H1 (cell line): ENCODE measurements around the gene STOML1. TPM values are rescaled to one million over a fixed set of nuclear protein-coding genes. Genes with fewer than 3 reads are reported as not detected.

Source experiments
- CTCF ChIA-PET: fragments of 300-600 bp; sonication (Branson Sonifier 250); formaldehyde crosslinking; loops from one replicate; lab custom pipeline; 2021; ENCODE audit not compliant: partially characterized antibody; lab: Charles Lee
- POLR2A ChIA-PET: fragments of 300-600 bp; sonication (Branson Sonifier 250); formaldehyde crosslinking; loops from one replicate; lab custom pipeline; 2021; ENCODE audit warnings: inconsistent platforms; ENCODE audit not compliant: partially characterized antibody; lab: Charles Lee
- DNase-seq, 2 experiments: peaks; one replicate each; pipeline versions ENCODE4 v3.0.0 to v3.0.0-alpha.2; 2010 to 2022; ENCODE audit warnings: low spot score in 2 of 2, low read depth in 1 of 2, mixed read lengths in 1 of 2
- FAIRE-seq: peaks from 2 replicates; lab custom pipeline; 2011; peaks lifted over from hg19 to GRCh38; lab: Jason Lieb, UNC
- H2AFZ ChIP-seq: 2 replicates; pipeline ENCODE4 v1.8.1; 2012; ENCODE audit warnings: low read length, inconsistent platforms
- H2AK5ac ChIP-seq: 2 replicates; pipeline ENCODE4 v1.6.1; 2013; ENCODE audit warnings: low read depth, low read length
- H2BK120ac ChIP-seq: replicated peaks from 2 replicates; pipeline ENCODE3; 2013; ENCODE audit warnings: low read depth, low read length, inconsistent platforms
- H2BK12ac ChIP-seq: 2 replicates; pipeline ENCODE4 v1.6.1; 2013; ENCODE audit warnings: low read depth, low read length
- H2BK15ac ChIP-seq: 2 replicates; pipeline ENCODE4 v1.6.1; 2013; ENCODE audit warnings: low read length
- H2BK20ac ChIP-seq: 2 replicates; pipeline ENCODE4 v1.6.1; 2013; ENCODE audit warnings: low read length
- H2BK5ac ChIP-seq: 2 replicates; pipeline ENCODE4 v1.6.1; 2013; ENCODE audit warnings: low read depth, low read length
- H3K14ac ChIP-seq: 2 replicates; pipeline ENCODE4 v1.6.1; 2013; ENCODE audit warnings: inconsistent platforms; ENCODE audit not compliant: insufficient read length
- H3K18ac ChIP-seq: 2 replicates; pipeline ENCODE4 v1.6.1; 2013; ENCODE audit warnings: low read length; ENCODE audit errors: extremely low read depth
- H3K23ac ChIP-seq: 2 replicates; pipeline ENCODE4 v1.6.1; 2013; ENCODE audit warnings: inconsistent platforms; ENCODE audit not compliant: insufficient read length
- H3K23me2 ChIP-seq: 2 replicates; pipeline ENCODE4 v1.6.1; 2013; ENCODE audit warnings: low read depth, low read length
- H3K27ac ChIP-seq: 2 replicates; pipeline ENCODE4 v1.6.1; 2011; ENCODE audit warnings: low read depth, low read length, inconsistent platforms
- H3K27me3 ChIP-seq, 4 experiments: replicated peaks in 1 of 4; 1 replicate in 1 of 4; 2 replicates in 3 of 4; pipeline versions ENCODE4 v1.6.1 to v1.8.1; 2011 to 2013; ENCODE audit warnings: low read length in 3 of 4, mild to moderate bottlenecking in 3 of 4, inconsistent platforms in 2 of 4, mixed read lengths in 2 of 4, moderate library complexity in 1 of 4; ENCODE audit not compliant: control insufficient read depth in 3 of 4, insufficient read depth in 3 of 4; ENCODE audit errors: extremely low read depth in 1 of 4
- H3K36me3 ChIP-seq, 4 experiments: 2 replicates each; pipeline versions ENCODE4 v1.6.1 to v1.8.1; 2011 to 2013; ENCODE audit warnings: mild to moderate bottlenecking in 4 of 4, low read length in 3 of 4, moderate library complexity in 2 of 4, control low read depth in 1 of 4, inconsistent platforms in 1 of 4; ENCODE audit not compliant: insufficient read depth in 4 of 4, control insufficient read depth in 2 of 4
- H3K4ac ChIP-seq: replicated peaks from 2 replicates; pipeline ENCODE3; 2013; ENCODE audit warnings: low read length, low read depth, mixed read lengths, inconsistent platforms; ENCODE audit not compliant: insufficient read length
- H3K4me1 ChIP-seq, 4 experiments: replicated peaks in 1 of 4; 1 replicate in 1 of 4; 2 replicates in 3 of 4; pipeline versions ENCODE4 v1.6.1 to v1.8.1; 2011 to 2013; ENCODE audit warnings: low read length in 3 of 4, inconsistent platforms in 2 of 4, mixed read lengths in 1 of 4; ENCODE audit not compliant: insufficient read depth in 4 of 4, control insufficient read depth in 3 of 4
- H3K4me2 ChIP-seq, 2 experiments: 2 replicates each; pipeline versions ENCODE4 v1.6.1 to v1.8.1; 2011 to 2013; ENCODE audit warnings: low read depth in 2 of 2, low read length in 2 of 2, control low read depth in 1 of 2, inconsistent platforms in 1 of 2, mild to moderate bottlenecking in 1 of 2; ENCODE audit not compliant: insufficient read depth in 1 of 2
- H3K4me3 ChIP-seq, 4 experiments: fragments of 200-600, 300-600 bp in 1 of 4; sonication (generic), shearing (Covaris generic), sonication (Bioruptor Twin) in 1 of 4; 2 replicates each; pipeline versions ENCODE4 v1.5.1 to v1.8.1; 2011 to 2016; ENCODE audit warnings: low read length in 4 of 4, low read depth in 3 of 4, control low read depth in 2 of 4, inconsistent platforms in 2 of 4, mild to moderate bottlenecking in 2 of 4, mixed read lengths in 1 of 4, moderate library complexity in 1 of 4; ENCODE audit not compliant: insufficient read depth in 2 of 4; ENCODE audit errors: extremely low read depth in 1 of 4
- H3K56ac ChIP-seq: replicated peaks from 2 replicates; pipeline ENCODE3; 2013; ENCODE audit warnings: low read depth, mild to moderate bottlenecking, mixed read lengths, low read length, inconsistent platforms; ENCODE audit not compliant: insufficient read length
- H3K79me1 ChIP-seq: 2 replicates; pipeline ENCODE4 v1.6.1; 2013; ENCODE audit warnings: low read depth, low read length, control low read depth
- H3K79me2 ChIP-seq, 2 experiments: 2 replicates each; pipeline versions ENCODE4 v1.6.1 to v1.8.1; 2012 to 2013; ENCODE audit warnings: low read length in 2 of 2, mild to moderate bottlenecking in 2 of 2, inconsistent platforms in 1 of 2; ENCODE audit not compliant: insufficient read depth in 2 of 2, control insufficient read depth in 1 of 2
- H3K9ac ChIP-seq, 4 experiments: replicated peaks in 1 of 4; 1 replicate in 1 of 4; 2 replicates in 3 of 4; pipeline versions ENCODE4 v1.6.1 to v1.8.1; 2011 to 2013; ENCODE audit warnings: low read depth in 3 of 4, low read length in 3 of 4, control low read depth in 2 of 4, mild to moderate bottlenecking in 2 of 4, moderate library complexity in 2 of 4, inconsistent platforms in 1 of 4; ENCODE audit errors: extremely low read depth in 1 of 4
- H3K9me3 ChIP-seq, 2 experiments: 2 replicates each; pipeline versions ENCODE4 v1.6.1 to v1.8.1; 2012 to 2013; ENCODE audit warnings: mild to moderate bottlenecking in 2 of 2, moderate library complexity in 2 of 2, control low read depth in 1 of 2, inconsistent platforms in 1 of 2, low read depth in 1 of 2, low read length in 1 of 2, mixed read lengths in 1 of 2; ENCODE audit not compliant: insufficient read depth in 2 of 2
- H4K20me1 ChIP-seq, 2 experiments: replicated peaks in 1 of 2; 2 replicates each; pipeline versions ENCODE3 to v1.8.1; 2011 to 2013; ENCODE audit warnings: inconsistent platforms in 2 of 2, low read length in 2 of 2, mild to moderate bottlenecking in 1 of 2; ENCODE audit not compliant: insufficient read depth in 2 of 2, control insufficient read depth in 1 of 2
- H4K5ac ChIP-seq: 2 replicates; pipeline ENCODE4 v1.6.1; 2013; ENCODE audit warnings: low read length, low read depth, mixed read lengths, inconsistent platforms; ENCODE audit not compliant: insufficient read length
- H4K8ac ChIP-seq: 2 replicates; pipeline ENCODE4 v1.8.0; 2013; ENCODE audit warnings: mild to moderate bottlenecking, moderate library complexity, low read length, inconsistent platforms; ENCODE audit not compliant: insufficient read depth; ENCODE audit errors: extremely low read depth
- H4K91ac ChIP-seq: replicated peaks from 2 replicates; pipeline ENCODE3; 2013; ENCODE audit warnings: low read length, mixed read lengths, inconsistent platforms; ENCODE audit not compliant: insufficient read length
- ASH2L ChIP-seq: fragments of 200-600, 300-600 bp; sonication (generic); IDR thresholded peaks from one replicate; pipeline ENCODE4 v1.7.1; 2017; ENCODE audit warnings: low read length
- CBX8 ChIP-seq: fragments of 300-800, 300-1000 bp; sonication (generic); IDR thresholded peaks from 2 replicates; pipeline ENCODE4 v1.7.1; 2016; ENCODE audit warnings: low read depth, low read length, borderline replicate concordance
- EGR1 ChIP-seq: IDR thresholded peaks from 2 replicates; pipeline ENCODE4 v1.6.1; 2011; ENCODE audit warnings: low read depth, low read length, borderline replicate concordance
- GTF2F1 ChIP-seq: IDR thresholded peaks from 2 replicates; pipeline ENCODE4 v1.6.1; 2012; ENCODE audit warnings: low read depth, low read length, improper control_type of control experiment, borderline replicate concordance
- HDAC6 ChIP-seq: IDR thresholded peaks from one replicate; pipeline ENCODE4 v1.7.1; 2012; ENCODE audit warnings: low read depth, mild to moderate bottlenecking, inconsistent platforms, low read length, moderate library complexity
- KDM4A ChIP-seq: IDR thresholded peaks from one replicate; pipeline ENCODE4 v1.7.1; 2012; ENCODE audit warnings: low read depth, mild to moderate bottlenecking, moderate library complexity, low read length, inconsistent platforms; ENCODE audit not compliant: severe bottlenecking
- NANOG ChIP-seq: IDR thresholded peaks from 2 replicates; pipeline ENCODE4 v1.6.1; 2011; ENCODE audit warnings: low read length, low read depth, mild to moderate bottlenecking, inconsistent platforms; ENCODE audit not compliant: insufficient read depth, poor library complexity, severe bottlenecking
- RNF2 ChIP-seq: fragments of 200-900, 300-1000 bp; sonication (generic); IDR thresholded peaks from 2 replicates; pipeline ENCODE4 v1.7.1; 2016; ENCODE audit warnings: borderline replicate concordance, low read depth, mild to moderate bottlenecking, antibody characterized with exemption, low read length; ENCODE audit not compliant: poor library complexity, severe bottlenecking; ENCODE audit errors: missing control alignments
- RXRA ChIP-seq: IDR thresholded peaks from 2 replicates; pipeline ENCODE4 v1.6.1; 2011; ENCODE audit warnings: low read depth, mild to moderate bottlenecking, low read length, moderate library complexity; ENCODE audit not compliant: insufficient read depth
- SAP30 ChIP-seq: fragments of 300-600 bp; sonication (generic); IDR thresholded peaks from 2 replicates; pipeline ENCODE4 v1.7.1; 2012; ENCODE audit warnings: low read length, moderate library complexity, mild to moderate bottlenecking, inconsistent platforms; ENCODE audit not compliant: insufficient read depth, insufficient replicate concordance
- SIX5 ChIP-seq: IDR thresholded peaks from 2 replicates; pipeline ENCODE4 v1.6.1; 2011; ENCODE audit warnings: mild to moderate bottlenecking, low read depth, low read length
- SP4 ChIP-seq: IDR thresholded peaks from 2 replicates; pipeline ENCODE4 v1.6.1; 2012; ENCODE audit warnings: low read length, inconsistent platforms
- SRF ChIP-seq: IDR thresholded peaks from 2 replicates; pipeline ENCODE4 v1.6.1; 2011; ENCODE audit warnings: mild to moderate bottlenecking, low read depth, low read length, moderate library complexity
- WGBS, 2 experiments: shearing (Covaris generic) in 1 of 2; methylation state at CpG; one replicate each; pipeline versions ENCODE4 v1.1.6 to v1.1.7; 2013 to 2015; ENCODE audit warnings: low lambda C conversion rate in 2 of 2, mixed read lengths in 2 of 2, inconsistent platforms in 1 of 2, low coverage in 1 of 2, missing lambda C conversion rate in 1 of 2; ENCODE audit not compliant: insufficient replicate concordance in 2 of 2, insufficient coverage in 1 of 2, insufficient read length in 1 of 2; ENCODE audit errors: extremely low coverage in 1 of 2, missing lambda C conversion rate in 1 of 2; 5-methylcytosine and 5-hydroxymethylcytosine counted together
- polyA plus RNA-seq, 7 experiments: library from polyadenylated mRNA; depleted of rRNA in 3 of 7; stranded (reverse) in 5 of 7; unstranded in 2 of 7; fragments of >200 nt in 5 of 7; fragments of 200-250 nt in 2 of 7; gene quantifications; 1 replicate in 5 of 7; 2 replicates in 1 of 7; 4 replicates in 1 of 7; pipeline versions ENCODE4 v1.2.1 to v1.2.3, GENCODE V29; 2011 to 2013; ENCODE audit warnings: missing spikeins in 2 of 7, mixed read lengths in 2 of 7
- total RNA-seq: library from RNA; stranded (reverse); fragmentation: NEBNext Ultra II Directional; extraction: Animal tissue kit (Norgen Biotek cat#: 25700); gene quantifications from 2 replicates; pipeline ENCODE4 v1.2.1, GENCODE V29; 2021

Gene STOML1
- total and polyA plus RNA-seq, 2 of the 8 experiments (the other 6 are each of a cell fraction or from before 2014, with no cell fraction given), result 2.6 to 3.2 TPM

- Histone ChIP-seq H3K4me2 (no peak overlapping the region), H3K27me3 (no peaks in the 10 kb centered on the region), H3K9me3 (no peaks in the 10 kb centered on the region), H3K23me2 (no peaks in the 10 kb centered on the region), H3K9ac (no peak overlapping the region; a peak in 1 of 7 replicates), H3K79me1 (no peaks in the 10 kb centered on the region), H2BK5ac (no peak overlapping the region), H2BK12ac (no peak overlapping the region), H3K4me1 (peaks cover 6 to 11% (median 8%) of the 10 kb centered on the region in 4 experiments), H3K4me3 (no peak overlapping the region), H2BK120ac (no peak overlapping the region), H4K5ac (no peak overlapping the region), H2AK5ac (no peak overlapping the region), H3K56ac (no peak overlapping the region), H3K27ac (no peak overlapping the region), H3K79me2 (no peaks in the 10 kb centered on the region), H3K36me3 (no peaks in the 10 kb centered on the region), H4K91ac (no peak overlapping the region), H3K14ac (no peak overlapping the region), H4K8ac (no peak overlapping the region), H4K20me1 (peaks cover 0 to 2% of the 10 kb centered on the region in 2 experiments), H2BK15ac (no peak overlapping the region), H3K18ac (no peak overlapping the region), H3K23ac (no peak overlapping the region), H3K4ac (no peak overlapping the region), H2BK20ac (no peak overlapping the region), H2AFZ (no peak overlapping the region)
- DNase-seq, result no peak
- POLR2A ChIA-PET, result no interaction called here
- no peak for TF ChIP-seq SIX5
- no peak for TF ChIP-seq GTF2F1
- no peak for TF ChIP-seq ASH2L
- no peak for TF ChIP-seq KDM4A
- no peak for TF ChIP-seq RXRA
- no peak for TF ChIP-seq SP4
- no peak for TF ChIP-seq SAP30
- no peak for TF ChIP-seq SRF
- TF ChIP-seq RNF2, result no peak
- no peak for TF ChIP-seq EGR1
- no peak for TF ChIP-seq CBX8
- TF ChIP-seq NANOG, result no peak
- no peak for TF ChIP-seq HDAC6
- CTCF ChIA-PET, result interaction anchor here (0.9 to 1.1 kb wide), 2 partner anchors 41 to 50 kb away, joined by 3 read pairs; no protein-coding TSS in a partner anchor
- FAIRE-seq, result no peak
- 92% methylated on average over 6 of the region's 9 CpGs; no CpG with 5 or more reads in 1 of the 2 experiments for WGBS, 2 experiments
Measured at GRCh38 chr15:73946795-73947370, 45.2 kb downstream of the STOML1 start.
